Renal cortical epithelial cell (primary cell): ENCODE results near the gene RNU1-2. TPM values are rescaled to one million over a fixed set of nuclear protein-coding genes. Genes with fewer than 3 reads are reported as not detected.
"Not testable (repeated sequence)": the region's sequence is repeated elsewhere in the genome, so short reads cannot be mapped to it uniquely, and the experiment has no call there.

Experiments used
- DNase-seq: peaks from one replicate; pipeline ENCODE4 v3.0.0-alpha.2; 2011; ENCODE audit warnings: low read depth
- total RNA-seq: library from RNA; depleted of rRNA; stranded (reverse); fragments of >200 nt; gene quantifications from 2 replicates; pipeline ENCODE4 v1.2.3, GENCODE V29; 2014

The RNU1-2 gene
- total RNA-seq, 1 donor from 2014 or later: under 0.01 TPM

DNA sequence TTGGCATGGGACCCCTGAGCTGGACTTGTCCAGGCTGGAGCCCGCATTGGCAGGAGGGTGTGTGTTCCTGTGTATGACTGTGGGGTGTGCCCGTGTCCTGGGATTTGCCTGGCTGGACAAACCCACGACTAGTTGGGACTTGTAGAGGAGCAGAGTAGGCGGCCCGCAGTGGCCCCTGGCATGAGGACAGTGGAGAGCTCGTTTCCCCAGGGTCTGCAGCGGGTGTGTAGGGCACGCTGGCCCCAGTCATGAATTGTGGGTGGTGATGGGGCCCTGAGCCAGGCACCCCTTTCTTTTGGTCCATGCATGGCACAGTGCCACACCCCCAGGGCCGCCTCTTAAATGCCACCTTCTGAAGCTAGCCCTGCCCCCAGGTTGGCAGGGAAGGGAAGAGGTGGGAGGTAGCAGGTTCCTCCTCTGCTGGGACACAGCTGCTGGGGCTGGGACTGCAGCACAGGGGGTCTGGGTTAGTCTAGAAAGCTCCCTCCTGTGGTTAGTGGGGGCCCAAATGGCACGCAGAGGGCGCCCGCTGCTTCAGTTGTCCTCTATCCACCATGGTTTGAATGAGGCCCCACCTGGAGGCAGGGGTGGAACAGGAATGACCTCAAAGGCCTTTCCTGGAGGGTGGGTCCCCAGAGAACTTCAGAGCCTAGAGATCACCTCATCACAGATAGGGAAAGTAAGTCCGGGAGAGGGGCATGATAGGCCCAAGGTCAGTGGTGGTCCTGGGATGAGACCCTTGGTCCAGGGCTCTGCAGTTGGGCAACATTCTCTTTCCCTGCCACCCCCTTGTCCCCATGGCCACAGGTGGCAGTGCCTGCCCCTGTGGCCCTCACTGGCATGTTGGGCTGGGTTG is 30.1 kb downstream of the RNU1-2 start:
- DNase-seq: no peak

DNA sequence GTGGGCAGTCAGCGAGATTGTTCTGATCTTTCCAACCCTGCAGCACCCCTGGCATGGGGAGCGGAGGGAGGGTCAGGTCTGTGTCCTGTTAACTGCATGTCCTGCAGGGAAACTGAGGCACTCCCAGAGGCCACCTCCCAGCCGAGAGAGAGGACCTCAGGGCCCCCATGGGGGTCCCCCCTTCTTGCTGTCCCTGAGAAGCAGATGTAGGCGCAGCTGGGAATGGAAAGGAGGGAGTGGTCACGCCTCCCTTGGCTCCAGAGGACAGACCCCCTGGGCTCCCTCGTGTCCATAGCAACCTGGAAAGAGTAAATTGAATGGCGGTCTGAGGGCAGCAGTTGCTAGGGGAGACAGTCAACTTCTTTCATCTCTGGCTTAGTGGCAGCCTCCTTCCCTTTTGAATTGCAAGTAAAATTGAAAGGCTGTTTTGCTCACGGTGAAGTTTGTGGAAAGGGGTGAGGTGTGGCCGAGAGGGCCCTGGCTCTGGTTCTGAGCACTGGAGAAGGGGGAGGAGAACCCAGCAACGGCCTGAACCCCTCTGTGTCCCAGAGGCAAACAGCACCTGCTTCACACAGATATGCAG is 30.8 kb downstream of the RNU1-2 start:
- no peak for DNase-seq

DNA sequence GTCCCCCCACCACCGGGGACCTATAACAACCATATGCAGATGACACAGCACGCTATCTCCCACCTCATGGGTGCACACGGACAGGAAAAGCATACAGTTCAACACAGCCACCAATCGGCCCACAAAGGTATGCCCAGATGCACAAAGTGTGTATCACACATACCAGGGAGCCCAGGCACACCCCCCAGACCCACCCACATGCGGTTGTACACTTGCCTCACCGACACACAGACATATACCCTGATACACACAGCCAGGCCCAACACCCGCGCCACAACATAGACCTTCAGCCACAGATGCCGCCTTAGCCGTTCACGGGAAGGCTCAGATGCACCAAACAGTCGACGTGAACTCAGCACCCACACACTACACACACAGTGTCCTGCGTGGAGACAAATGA is 31.5 kb downstream of the RNU1-2 start:
- no peak for DNase-seq

DNA sequence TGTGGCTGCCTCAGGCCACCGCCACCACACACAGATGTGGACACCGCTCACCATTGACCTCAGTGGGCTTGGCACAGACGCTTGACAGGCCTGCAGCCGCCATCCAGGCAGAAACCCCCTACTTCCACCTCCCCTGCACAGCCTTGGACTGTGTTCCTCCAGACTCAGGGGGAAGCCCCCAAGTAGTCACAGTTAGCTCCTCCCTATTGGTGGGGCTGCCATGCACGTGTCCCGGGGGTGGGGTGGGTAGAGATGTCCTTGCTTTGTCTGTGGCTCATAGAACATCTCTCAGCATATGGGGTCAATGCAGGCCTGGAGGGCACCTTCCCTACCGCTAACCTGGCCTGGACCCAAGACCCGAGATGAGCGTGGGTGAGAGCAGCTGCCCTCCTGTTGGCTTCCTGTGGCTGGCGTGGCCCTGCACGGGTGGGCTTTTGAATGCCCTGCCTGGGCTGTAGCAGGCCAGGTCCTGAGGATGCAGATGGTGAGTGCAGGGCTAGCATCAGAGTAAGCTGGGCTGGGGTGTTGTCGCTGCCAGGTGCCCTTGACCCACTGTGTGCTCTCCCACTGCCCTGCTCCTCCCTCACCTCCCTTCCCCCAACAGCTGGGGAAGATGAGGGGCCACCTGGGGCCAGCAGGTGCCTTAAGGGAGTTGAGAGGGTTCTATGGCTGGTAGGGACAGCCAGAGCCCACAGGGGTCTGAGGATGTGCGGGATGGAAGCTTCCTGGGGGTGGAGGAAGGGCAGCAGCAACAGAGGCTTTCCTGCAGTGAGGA is 32.1 kb downstream of the RNU1-2 start:
- DNase-seq: no peak

DNA sequence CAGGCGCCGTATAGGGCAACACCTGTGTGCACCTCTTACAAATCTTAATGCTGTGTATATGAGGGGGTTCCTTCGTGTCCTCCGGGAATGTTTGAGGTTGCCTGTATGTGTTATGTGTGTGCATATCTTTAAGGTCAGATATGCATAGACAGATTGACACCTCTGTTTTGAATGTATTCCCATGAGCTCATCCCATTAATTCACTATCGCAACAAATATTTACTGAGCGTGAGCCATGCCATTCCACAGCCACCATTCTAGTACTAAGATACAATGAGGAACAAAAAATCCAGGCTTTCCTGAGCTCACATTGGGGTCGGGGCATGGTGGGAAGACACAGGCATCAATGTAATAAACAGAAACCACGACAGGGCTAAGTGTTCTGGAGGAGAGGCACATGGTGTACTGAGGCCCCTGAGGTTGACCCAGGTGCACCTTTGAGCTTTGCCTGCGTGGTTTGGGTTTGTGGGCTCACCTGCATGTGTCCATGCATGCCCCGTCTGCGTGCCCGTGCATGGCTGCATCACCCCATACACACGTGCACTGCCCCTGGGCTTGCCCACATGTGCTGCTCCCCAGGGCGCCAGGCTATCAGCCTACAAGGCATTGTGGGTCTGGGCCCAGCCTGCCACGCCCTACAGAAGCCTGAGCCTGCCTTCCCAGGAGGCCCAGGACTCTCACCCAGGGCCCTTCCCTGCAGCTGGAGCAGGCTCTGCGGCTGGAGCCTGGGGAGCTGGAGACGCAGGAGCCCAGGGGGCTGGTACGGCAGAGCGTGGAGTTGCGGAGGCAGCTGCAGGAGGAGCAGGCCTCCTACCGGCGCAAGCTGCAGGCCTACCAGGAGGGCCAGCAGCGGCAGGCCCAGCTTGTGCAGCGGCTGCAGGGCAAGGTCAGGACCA is 33.6 kb downstream of the RNU1-2 start:
- not testable (repeated sequence) for DNase-seq

DNA sequence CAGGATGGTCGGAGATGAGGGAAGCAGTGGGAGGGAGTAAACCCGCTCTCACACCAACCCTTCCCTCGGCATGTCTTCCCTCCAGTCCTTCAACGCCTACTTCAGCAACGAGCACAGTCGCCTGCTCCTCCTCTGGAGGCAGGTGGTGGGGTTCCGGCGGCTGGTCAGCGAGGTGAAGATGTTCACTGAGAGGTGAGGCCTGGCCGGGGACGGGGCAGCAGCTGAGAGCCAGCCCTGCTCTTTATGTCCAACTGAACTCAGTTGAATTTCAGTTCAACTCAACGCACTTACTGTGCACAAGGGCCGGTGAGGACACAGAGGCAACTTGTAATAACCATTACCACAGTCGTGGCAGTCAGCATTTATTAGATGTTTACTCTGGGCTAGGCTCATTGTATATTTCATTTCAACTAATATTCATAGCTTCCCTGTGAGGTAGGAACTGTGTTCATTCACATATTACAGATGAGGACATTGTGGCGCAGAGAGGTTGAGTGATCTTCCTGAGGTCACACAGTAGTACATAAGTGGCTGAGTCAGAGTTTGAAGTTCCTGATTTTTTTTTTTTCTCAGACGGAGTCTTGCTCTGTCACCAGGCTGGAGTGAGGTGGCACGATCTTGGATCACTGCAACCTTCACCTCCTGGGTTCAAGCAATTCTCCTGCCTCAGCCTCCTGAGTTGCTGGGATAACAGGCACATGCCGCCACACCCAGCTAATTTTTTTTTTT is 35.6 kb downstream of the RNU1-2 start:
- not testable (repeated sequence) for DNase-seq

DNA sequence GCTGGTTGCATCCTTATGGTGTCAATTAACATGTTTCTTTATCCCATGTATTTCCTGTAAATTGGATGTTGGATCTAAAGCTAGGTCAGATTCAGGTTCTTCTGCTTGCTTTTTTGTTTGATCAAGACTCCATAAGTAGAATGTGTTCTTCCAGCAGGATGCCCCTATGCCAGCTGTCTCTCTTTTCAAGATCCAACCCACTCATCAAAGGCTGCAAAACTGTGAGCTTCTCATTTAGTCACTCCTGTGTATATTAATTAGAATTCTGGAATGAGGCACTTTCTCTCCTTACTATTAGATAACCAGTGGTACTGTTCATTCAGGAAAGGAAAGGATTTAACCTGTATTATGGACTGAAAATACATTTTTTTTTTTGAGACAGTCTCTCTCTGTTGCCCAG is 38.2 kb downstream of the RNU1-2 start:
- not testable (repeated sequence) for DNase-seq

DNA sequence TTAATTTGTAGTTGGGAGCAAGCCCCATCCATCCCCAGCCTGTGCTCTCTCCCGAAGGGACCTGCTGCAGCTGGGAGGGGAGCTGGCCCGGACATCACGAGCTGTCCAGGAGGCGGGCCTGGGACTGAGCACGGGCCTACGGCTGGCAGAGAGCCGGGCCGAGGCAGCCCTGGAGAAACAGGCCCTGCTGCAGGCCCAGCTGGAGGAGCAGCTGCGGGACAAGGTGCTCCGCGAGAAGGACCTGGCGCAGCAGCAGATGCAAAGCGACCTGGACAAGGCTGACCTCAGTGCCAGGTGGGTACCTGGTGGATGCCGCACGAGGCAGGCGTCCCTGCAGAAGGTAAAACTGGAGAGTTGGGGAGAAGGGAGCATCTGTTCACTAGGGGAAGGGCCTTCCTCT is 40.8 kb downstream of the RNU1-2 start:
- DNase-seq: not testable (repeated sequence)

DNA sequence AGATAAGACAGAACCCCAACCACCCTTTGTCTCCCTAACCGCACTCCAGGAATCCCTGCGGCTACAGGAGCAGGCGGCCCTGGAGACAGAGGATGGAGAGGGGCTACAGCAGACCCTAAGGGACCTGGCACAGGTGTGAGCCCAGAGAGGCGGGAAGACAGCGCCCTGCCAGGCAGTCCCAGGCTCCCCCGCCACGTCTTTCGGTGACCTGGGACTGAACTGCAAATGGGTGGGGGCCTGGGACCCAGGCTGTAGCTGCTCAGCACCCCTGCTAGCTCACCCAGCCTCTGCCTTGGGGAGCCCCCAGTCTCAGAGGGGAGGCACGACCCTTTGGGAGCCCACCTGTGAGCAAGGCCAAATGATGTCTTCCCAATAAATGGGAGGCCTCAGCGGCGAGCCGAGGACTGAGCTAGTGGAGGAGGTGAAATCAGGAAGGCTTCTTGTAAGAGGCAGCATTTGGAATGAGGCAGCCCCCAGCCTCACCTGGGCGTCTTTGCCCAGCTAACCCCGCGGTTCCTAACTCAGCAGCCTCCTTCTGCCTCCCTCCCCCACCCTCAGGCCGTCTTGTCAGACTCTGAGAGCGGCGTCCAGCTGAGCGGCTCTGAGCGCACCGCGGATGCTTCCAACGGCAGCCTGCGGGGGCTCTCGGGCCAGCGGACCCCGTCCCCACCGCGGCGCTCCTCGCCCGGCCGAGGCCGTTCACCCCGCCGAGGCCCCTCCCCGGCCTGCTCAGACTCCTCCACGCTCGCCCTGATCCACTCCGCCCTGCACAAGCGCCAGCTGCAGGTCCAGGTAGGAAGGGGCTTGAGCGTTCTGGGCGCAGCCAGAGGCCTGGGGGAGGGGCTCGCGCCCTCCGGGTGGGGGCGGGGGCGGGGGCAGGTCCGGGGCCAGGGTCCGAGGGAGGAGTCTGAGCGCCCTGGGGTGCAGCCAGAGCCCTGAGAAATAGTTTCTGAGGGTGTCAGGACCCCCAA is 42.9 kb downstream of the RNU1-2 start:
- DNase-seq: no peak

DNA sequence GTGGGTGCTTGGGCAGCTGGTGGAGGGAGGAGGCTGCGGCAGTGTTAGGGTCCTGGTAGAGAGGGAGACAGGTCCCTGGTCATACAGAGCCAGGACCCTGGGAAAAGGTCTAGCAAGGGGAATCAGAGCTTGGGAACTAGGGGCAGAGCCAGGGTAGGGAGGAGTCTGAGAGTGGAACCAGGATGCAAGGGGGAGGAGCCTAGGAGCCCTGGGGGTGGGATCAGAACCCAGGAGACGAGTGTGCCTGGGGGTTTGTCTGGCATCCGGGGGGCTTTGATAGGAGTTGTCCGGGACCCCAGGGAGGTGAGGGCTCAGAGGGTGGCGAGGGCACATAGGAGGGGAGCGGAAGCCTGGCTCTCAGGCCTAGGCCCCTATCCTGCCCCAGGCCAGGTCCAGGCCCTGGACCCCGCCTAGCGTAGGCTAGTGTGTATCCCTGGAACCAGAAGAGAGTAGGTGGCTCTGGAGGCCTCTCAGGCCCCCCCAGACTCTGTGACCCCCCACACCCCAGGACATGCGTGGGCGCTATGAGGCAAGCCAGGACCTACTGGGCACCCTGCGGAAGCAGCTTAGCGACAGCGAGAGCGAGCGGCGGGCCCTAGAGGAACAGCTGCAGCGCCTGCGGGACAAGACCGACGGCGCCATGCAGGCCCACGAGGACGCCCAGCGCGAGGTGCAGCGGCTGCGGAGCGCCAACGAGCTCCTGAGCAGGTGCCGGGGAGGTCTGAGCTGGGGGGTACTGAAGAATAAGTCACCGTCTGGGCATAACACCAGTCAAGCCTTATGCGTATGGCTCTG is 43.8 kb downstream of the RNU1-2 start:
- DNase-seq: not testable (repeated sequence)

DNA sequence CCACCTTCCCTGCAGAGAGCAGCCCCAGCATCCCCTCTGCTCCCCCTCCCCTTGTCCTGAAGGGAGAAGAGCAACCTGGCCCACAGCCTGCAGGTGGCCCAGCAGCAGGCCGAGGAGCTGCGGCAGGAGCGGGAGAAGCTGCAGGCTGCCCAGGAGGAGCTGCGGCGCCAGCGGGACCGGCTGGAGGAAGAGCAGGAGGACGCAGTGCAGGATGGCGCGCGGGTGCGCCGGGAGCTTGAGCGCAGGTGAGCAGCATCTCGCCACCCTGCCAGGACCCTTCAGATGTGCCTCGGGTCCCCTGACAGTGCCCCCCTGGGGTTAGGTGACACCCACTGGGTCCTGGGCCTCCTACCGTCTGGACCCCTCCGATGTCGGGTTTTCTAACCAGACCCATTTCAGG is 48.3 kb downstream of the RNU1-2 start:
- no peak for DNase-seq

DNA sequence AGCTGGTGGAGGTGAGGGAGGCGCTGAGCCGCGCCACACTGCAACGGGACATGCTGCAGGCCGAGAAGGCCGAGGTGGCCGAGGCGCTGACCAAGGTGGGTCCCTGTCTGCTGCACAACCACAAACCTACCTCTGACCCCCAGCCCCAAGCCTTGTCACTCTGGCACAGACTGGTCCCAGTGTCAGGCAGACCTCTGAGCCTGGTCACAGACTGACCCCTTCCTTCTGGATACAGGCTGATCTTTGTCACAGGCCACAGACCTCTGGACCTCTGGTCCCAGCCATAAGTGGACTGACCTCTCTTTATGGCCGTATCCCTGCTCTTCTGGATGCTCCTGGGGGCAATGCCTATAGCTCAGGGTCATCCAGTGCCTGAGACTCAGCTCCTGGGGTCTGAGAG is 49.7 kb downstream of the RNU1-2 start:
- not testable (repeated sequence) for DNase-seq

Other genes starting within 250 kb of the RNU1-2 start
- under 0.01 TPM in 2 replicates for gene RNU1-3, start 229.0 kb upstream of the RNU1-2 start, total RNA-seq
- gene RNU1-4, start 155.5 kb upstream of the RNU1-2 start, total RNA-seq: under 0.01 TPM in 2 replicates
- gene CROCC, start 26.0 kb downstream of the RNU1-2 start, total RNA-seq: 5.2 and 15.4 TPM in 2 replicates
- 2.6 and 10.6 TPM in 2 replicates for gene MFAP2, start 84.6 kb downstream of the RNU1-2 start, total RNA-seq
- gene ATP13A2, start 115.9 kb downstream of the RNU1-2 start, total RNA-seq: 48.6 and 77.1 TPM in 2 replicates
- gene SDHB, start 158.1 kb downstream of the RNU1-2 start, total RNA-seq: 123 and 183 TPM in 2 replicates
- 1.5 and 147 TPM in 2 replicates for gene PADI2, start 223.5 kb downstream of the RNU1-2 start, total RNA-seq